Measurements from ENCODE around the gene TRPC6. TPM values are rescaled to one million over a fixed set of nuclear protein-coding genes. Genes with fewer than 3 reads are reported as not detected.

Gene TRPC6
- total RNA-seq, 1 donor: 0.72 TPM

- no peak overlapping the region for H3K4me3 ChIP-seq (ENCODE audit: low read depth, low read length)
- DNase-seq (ENCODE audit: low read depth): no peak
- no peak for TF ChIP-seq CTCF (IDR thresholded peaks at IDR 0.05; ENCODE audit: insufficient read depth, low read length)
Observed at GRCh38 chr11:101478587-101479369, 105.0 kb downstream of the TRPC6 start.

GRCh38 chr11:101477926-101478325 is 105.9 kb downstream of the TRPC6 start:
- DNase-seq (ENCODE audit: low read depth): no peak
- no peak overlapping the region for H3K4me3 ChIP-seq (ENCODE audit: low read depth, low read length)
- no peak for TF ChIP-seq CTCF (IDR thresholded peaks at IDR 0.05; ENCODE audit: insufficient read depth, low read length)

- H3K4me3 ChIP-seq (ENCODE audit: low read depth, low read length): no peak overlapping the region
- DNase-seq (ENCODE audit: low read depth): no peak
- TF ChIP-seq CTCF (IDR thresholded peaks at IDR 0.05; ENCODE audit: insufficient read depth, low read length): no peak
Observed at GRCh38 chr11:101476191-101476590, 107.6 kb downstream of the TRPC6 start.

GRCh38 chr11:101475699-101476098 is 108.1 kb downstream of the TRPC6 start:
- no peak for DNase-seq (ENCODE audit: low read depth)
- TF ChIP-seq CTCF (IDR thresholded peaks at IDR 0.05; ENCODE audit: insufficient read depth, low read length): no peak
- H3K4me3 ChIP-seq (ENCODE audit: low read depth, low read length): no peak overlapping the region

- DNase-seq (ENCODE audit: low read depth): no peak
- no peak overlapping the region for H3K4me3 ChIP-seq (ENCODE audit: low read depth, low read length)
- TF ChIP-seq CTCF (IDR thresholded peaks at IDR 0.05; ENCODE audit: insufficient read depth, low read length): no peak
Observed at GRCh38 chr11:101474666-101475065, 109.1 kb downstream of the TRPC6 start.

- DNase-seq (ENCODE audit: low read depth): no peak
- no peak for TF ChIP-seq CTCF (IDR thresholded peaks at IDR 0.05; ENCODE audit: insufficient read depth, low read length)
- no peak overlapping the region for H3K4me3 ChIP-seq (ENCODE audit: low read depth, low read length)
Observed at GRCh38 chr11:101470881-101471520, 112.8 kb downstream of the TRPC6 start.
